H9 (cell line): ENCODE measurements around the gene BMERB1. TPM values are rescaled to one million over a fixed set of nuclear protein-coding genes. Genes with fewer than 3 reads are reported as not detected.

Experiments
- DNase-seq: peaks from one replicate; pipeline ENCODE4 v3.0.0-alpha.2; 2017
- H2AFZ ChIP-seq: one replicate; pipeline ENCODE4 v1.6.1; 2013; ENCODE audit warnings: mild to moderate bottlenecking, low read length, control low read depth, moderate library complexity
- H2AK5ac ChIP-seq: 2 replicates; pipeline ENCODE4 v1.6.1; 2013; ENCODE audit warnings: low read length, control low read depth, mixed read lengths; ENCODE audit not compliant: insufficient read length
- H2BK120ac ChIP-seq: one replicate; pipeline ENCODE4 v1.6.1; 2013; ENCODE audit warnings: low read depth, mild to moderate bottlenecking, low read length, control low read depth, inconsistent platforms; ENCODE audit not compliant: poor library complexity, severe bottlenecking
- H2BK12ac ChIP-seq: 2 replicates; pipeline ENCODE4 v1.6.1; 2013; ENCODE audit warnings: low read length, control low read depth, mixed read lengths, low read depth; ENCODE audit not compliant: insufficient read length
- H2BK15ac ChIP-seq: 2 replicates; pipeline ENCODE4 v1.6.1; 2013; ENCODE audit warnings: low read depth, low read length, control low read depth
- H2BK20ac ChIP-seq: one replicate; pipeline ENCODE4 v1.6.1; 2013; ENCODE audit warnings: low read depth, mild to moderate bottlenecking, low read length, control low read depth, inconsistent platforms; ENCODE audit not compliant: poor library complexity, severe bottlenecking
- H2BK5ac ChIP-seq: 2 replicates; pipeline ENCODE4 v1.6.1; 2013; ENCODE audit warnings: low read length, control low read depth, mixed read lengths; ENCODE audit not compliant: insufficient read length
- H3K14ac ChIP-seq: 2 replicates; pipeline ENCODE4 v1.6.1; 2013; ENCODE audit warnings: low read length, control low read depth; ENCODE audit not compliant: insufficient read depth
- H3K18ac ChIP-seq: 2 replicates; pipeline ENCODE4 v1.6.1; 2013; ENCODE audit warnings: low read depth, mild to moderate bottlenecking, mixed read lengths, low read length, control low read depth; ENCODE audit not compliant: insufficient read length
- H3K23ac ChIP-seq: 2 replicates; pipeline ENCODE4 v1.6.1; 2013; ENCODE audit warnings: low read length, control low read depth, mixed read lengths, low read depth; ENCODE audit not compliant: insufficient read length
- H3K23me2 ChIP-seq: 2 replicates; pipeline ENCODE4 v1.6.1; 2013; ENCODE audit warnings: low read depth, mild to moderate bottlenecking, mixed read lengths, low read length, control low read depth; ENCODE audit not compliant: insufficient read length, poor library complexity, severe bottlenecking
- H3K27ac ChIP-seq: 2 replicates; pipeline ENCODE4 v1.5.1; 2013; ENCODE audit warnings: low read length, control low read depth, mixed read lengths, low read depth; ENCODE audit not compliant: insufficient read length
- H3K27me3 ChIP-seq: 2 replicates; pipeline ENCODE4 v1.6.1; 2013; ENCODE audit warnings: low read length, control low read depth, inconsistent platforms; ENCODE audit not compliant: insufficient read depth
- H3K4ac ChIP-seq: 2 replicates; pipeline ENCODE4 v1.6.1; 2013; ENCODE audit warnings: low read depth, mild to moderate bottlenecking, control low read depth, inconsistent platforms, low read length, moderate library complexity
- H3K4me1 ChIP-seq: 2 replicates; pipeline ENCODE4 v1.6.1; 2013; ENCODE audit warnings: low read length, control low read depth, inconsistent platforms; ENCODE audit not compliant: insufficient read depth
- H3K4me2 ChIP-seq: 2 replicates; pipeline ENCODE4 v1.6.1; 2013; ENCODE audit warnings: low read length, control low read depth, mixed read lengths; ENCODE audit not compliant: insufficient read length, insufficient read depth
- H3K56ac ChIP-seq: 2 replicates; pipeline ENCODE4 v1.6.1; 2013; ENCODE audit warnings: low read depth, mild to moderate bottlenecking, mixed read lengths, low read length, control low read depth; ENCODE audit not compliant: insufficient read length
- H3K79me1 ChIP-seq: 2 replicates; pipeline ENCODE4 v1.6.1; 2013; ENCODE audit warnings: low read depth, mild to moderate bottlenecking, moderate library complexity, low read length, control low read depth, inconsistent platforms; ENCODE audit not compliant: insufficient read depth, poor library complexity, severe bottlenecking
- H3K79me2 ChIP-seq: 2 replicates; pipeline ENCODE4 v1.6.1; 2013; ENCODE audit warnings: low read length, control low read depth, inconsistent platforms; ENCODE audit not compliant: insufficient read depth
- H3K9ac ChIP-seq: 2 replicates; pipeline ENCODE4 v1.6.1; 2013; ENCODE audit warnings: low read length, control low read depth, mixed read lengths; ENCODE audit not compliant: insufficient read length; ENCODE audit errors: extremely low read depth
- H3K9me3 ChIP-seq: one replicate; pipeline ENCODE4 v1.6.1; 2013; ENCODE audit warnings: low read depth, low read length, inconsistent platforms; ENCODE audit not compliant: control insufficient read depth
- H3T11ph ChIP-seq: one replicate; pipeline ENCODE4 v1.6.1; 2013; ENCODE audit warnings: mild to moderate bottlenecking, low read length, control low read depth, inconsistent platforms
- H4K20me1 ChIP-seq: one replicate; pipeline ENCODE4 v1.6.1; 2013; ENCODE audit not compliant: control insufficient read depth, insufficient read length, insufficient read depth
- H4K5ac ChIP-seq: 2 replicates; pipeline ENCODE4 v1.6.1; 2013; ENCODE audit warnings: low read depth, mild to moderate bottlenecking, mixed read lengths, low read length, control low read depth; ENCODE audit not compliant: insufficient read length
- H4K8ac ChIP-seq: replicated peaks from 2 replicates; pipeline ENCODE4 v1.6.1; 2013; ENCODE audit warnings: low read length, control low read depth, mixed read lengths, low read depth; ENCODE audit not compliant: insufficient read length
- H4K91ac ChIP-seq: 2 replicates; pipeline ENCODE4 v1.6.1; 2013; ENCODE audit warnings: low read depth, mild to moderate bottlenecking, moderate library complexity, mixed read lengths, low read length, control low read depth; ENCODE audit not compliant: insufficient read length
- H3K27ac Mint-ChIP-seq, 3 experiments: 2 replicates in 2 of 3; 3 replicates in 1 of 3; pipeline ENCODE4 v1.8.0; 2020 to 2021; ENCODE audit warnings: mixed read lengths in 3 of 3, mild to moderate bottlenecking in 1 of 3, moderate library complexity in 1 of 3
- H3K27me3 Mint-ChIP-seq: 2 replicates; pipeline ENCODE4 v1.8.0; 2021; ENCODE audit warnings: low read depth, mild to moderate bottlenecking, moderate library complexity, mixed read lengths
- H3K36me3 Mint-ChIP-seq, 3 experiments: 2 replicates in 2 of 3; 3 replicates in 1 of 3; pipeline ENCODE4 v1.8.0; 2020 to 2021; ENCODE audit warnings: low read depth in 3 of 3, mixed read lengths in 3 of 3; ENCODE audit not compliant: insufficient read depth in 1 of 3
- H3K4me1 Mint-ChIP-seq, 2 experiments: 2 replicates each; pipeline ENCODE4 v1.8.0; 2020; ENCODE audit warnings: mixed read lengths in 2 of 2
- H3K4me3 Mint-ChIP-seq, 2 experiments: 2 replicates in 1 of 2; 3 replicates in 1 of 2; pipeline ENCODE4 v1.8.0; 2020 to 2021; ENCODE audit warnings: mild to moderate bottlenecking in 2 of 2, mixed read lengths in 2 of 2, moderate library complexity in 1 of 2
- H3K9me3 Mint-ChIP-seq, 2 experiments: 2 replicates in 1 of 2; 3 replicates in 1 of 2; pipeline ENCODE4 v1.8.0; 2020; ENCODE audit warnings: mild to moderate bottlenecking in 2 of 2, mixed read lengths in 2 of 2, moderate library complexity in 1 of 2
- WGBS: extraction: QIAGEN DNeasy Blood & Tissue Kit; methylation state at CpG from one replicate; pipeline ENCODE4 v1.1.7; 2013; ENCODE audit warnings: missing lambda C conversion rate, low lambda C conversion rate, mixed read lengths; ENCODE audit not compliant: insufficient read length; ENCODE audit errors: extremely low coverage; 5-methylcytosine and 5-hydroxymethylcytosine counted together
- total RNA-seq: library from RNA; stranded (reverse); gene quantifications from 2 replicates; pipeline ENCODE4 v1.2.1, GENCODE V29; 2021
- TF ChIP-seq, protein P1 (sequence below): fragments of 200-600 bp; sonication (generic); conservative IDR thresholded peaks from 3 replicates; pipeline ENCODE4 v1.8.0; 2021; ENCODE audit warnings: antibody characterized with exemption, mild to moderate bottlenecking

The BMERB1 gene
- total RNA-seq, 1 experiment from 2014 or later, result 19.5 TPM

DNA sequence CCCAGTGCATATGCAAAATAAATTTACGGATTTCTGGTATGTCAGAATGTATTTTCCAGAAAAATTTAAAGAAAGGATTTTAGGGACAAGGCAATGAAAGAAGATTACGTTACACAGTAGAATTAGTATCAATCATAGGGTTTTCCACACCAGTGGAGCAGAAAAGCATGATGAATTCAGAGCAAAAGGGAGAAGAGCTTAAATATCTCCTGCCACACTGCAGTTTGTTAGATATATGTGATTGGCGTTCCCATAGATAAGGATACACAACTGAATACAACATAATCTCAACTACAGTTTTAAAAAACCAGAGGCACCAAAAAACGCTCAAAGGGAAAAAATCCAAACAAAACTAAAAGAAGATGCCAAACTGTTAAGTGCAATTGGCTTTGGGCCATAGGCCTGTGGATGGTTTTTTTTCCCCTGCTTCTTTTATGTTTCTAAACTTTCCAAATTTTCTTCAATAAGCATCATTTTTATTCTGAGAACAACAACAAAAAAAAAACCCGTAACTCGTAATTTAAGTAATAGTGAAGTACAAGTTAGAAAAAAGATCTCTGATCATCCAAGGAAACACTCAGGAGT, 186.3 kb downstream of the BMERB1 start:
- Histone ChIP-seq H3K27me3 (no peaks in the 10 kb centered on the region), H3K23me2 (no peaks in the 10 kb centered on the region), H3K56ac (no peak overlapping the region), H2BK5ac (no peak overlapping the region), H4K8ac (no peak overlapping the region), H2AK5ac (no peak overlapping the region), H2BK15ac (no peak overlapping the region), H3K4me1 (no peaks in the 10 kb centered on the region), H2BK20ac (no peak overlapping the region), H4K20me1 (no peaks in the 10 kb centered on the region), H3K18ac (no peak overlapping the region), H4K91ac (no peak overlapping the region), H4K5ac (no peak overlapping the region), H3K4me2 (no peak overlapping the region), H3K23ac (no peak overlapping the region), H3K9me3 (no peaks in the 10 kb centered on the region), H3K27ac (no peak overlapping the region), H3K79me1 (no peaks in the 10 kb centered on the region), H2AFZ (no peak overlapping the region), H3K4ac (no peak overlapping the region), H2BK120ac (no peak overlapping the region), H3K79me2 (no peaks in the 10 kb centered on the region), H3T11ph (no peak overlapping the region), H3K14ac (no peak overlapping the region), H3K9ac (no peak overlapping the region), H2BK12ac (no peak overlapping the region)
- H3K4me1 Mint-ChIP-seq, result no peaks in the 10 kb centered on the region
- peaks cover 30 to 83% (median 65%) of the 10 kb centered on the region in 3 experiments; a peak in 6 of 7 replicates for H3K36me3 Mint-ChIP-seq
- no peak overlapping the region for H3K27ac Mint-ChIP-seq
- no peaks in the 10 kb centered on the region for H3K27me3 Mint-ChIP-seq
- no peak for DNase-seq
- H3K4me3 Mint-ChIP-seq, result no peak overlapping the region
- no CpG with 5 or more reads among the region's 6 CpGs for WGBS
- H3K9me3 Mint-ChIP-seq, result no peaks in the 10 kb centered on the region
- TF ChIP-seq, protein P1, sequence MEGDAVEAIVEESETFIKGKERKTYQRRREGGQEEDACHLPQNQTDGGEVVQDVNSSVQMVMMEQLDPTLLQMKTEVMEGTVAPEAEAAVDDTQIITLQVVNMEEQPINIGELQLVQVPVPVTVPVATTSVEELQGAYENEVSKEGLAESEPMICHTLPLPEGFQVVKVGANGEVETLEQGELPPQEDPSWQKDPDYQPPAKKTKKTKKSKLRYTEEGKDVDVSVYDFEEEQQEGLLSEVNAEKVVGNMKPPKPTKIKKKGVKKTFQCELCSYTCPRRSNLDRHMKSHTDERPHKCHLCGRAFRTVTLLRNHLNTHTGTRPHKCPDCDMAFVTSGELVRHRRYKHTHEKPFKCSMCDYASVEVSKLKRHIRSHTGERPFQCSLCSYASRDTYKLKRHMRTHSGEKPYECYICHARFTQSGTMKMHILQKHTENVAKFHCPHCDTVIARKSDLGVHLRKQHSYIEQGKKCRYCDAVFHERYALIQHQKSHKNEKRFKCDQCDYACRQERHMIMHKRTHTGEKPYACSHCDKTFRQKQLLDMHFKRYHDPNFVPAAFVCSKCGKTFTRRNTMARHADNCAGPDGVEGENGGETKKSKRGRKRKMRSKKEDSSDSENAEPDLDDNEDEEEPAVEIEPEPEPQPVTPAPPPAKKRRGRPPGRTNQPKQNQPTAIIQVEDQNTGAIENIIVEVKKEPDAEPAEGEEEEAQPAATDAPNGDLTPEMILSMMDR, result no peak
